Prostate gland (tissue), 2 donors: ENCODE results near the gene SLC24A3.

Experiments used
- CTCF ChIP-seq, 4 experiments: fragments of 200-600 bp in 2 of 4; fragments of 450-650 bp in 2 of 4; sonication (generic) in 2 of 4; IDR thresholded peaks; 1 replicate in 3 of 4; 2 replicates in 1 of 4; pipeline ENCODE4 v1.5.1; 2016 to 2019; ENCODE audit warnings: antibody characterized with exemption in 4 of 4, mild to moderate bottlenecking in 2 of 4, moderate library complexity in 2 of 4
- POLR2A ChIP-seq: fragments of 450-650 bp; IDR thresholded peaks from one replicate; pipeline ENCODE4 v1.6.1; 2016; ENCODE audit warnings: antibody characterized with exemption, mild to moderate bottlenecking
- POLR2AphosphoS5 ChIP-seq: sonication (generic); formaldehyde crosslinking; IDR thresholded peaks from one replicate; pipeline ENCODE4 v1.6.1; 2017; ENCODE audit warnings: antibody characterized with exemption

DNA sequence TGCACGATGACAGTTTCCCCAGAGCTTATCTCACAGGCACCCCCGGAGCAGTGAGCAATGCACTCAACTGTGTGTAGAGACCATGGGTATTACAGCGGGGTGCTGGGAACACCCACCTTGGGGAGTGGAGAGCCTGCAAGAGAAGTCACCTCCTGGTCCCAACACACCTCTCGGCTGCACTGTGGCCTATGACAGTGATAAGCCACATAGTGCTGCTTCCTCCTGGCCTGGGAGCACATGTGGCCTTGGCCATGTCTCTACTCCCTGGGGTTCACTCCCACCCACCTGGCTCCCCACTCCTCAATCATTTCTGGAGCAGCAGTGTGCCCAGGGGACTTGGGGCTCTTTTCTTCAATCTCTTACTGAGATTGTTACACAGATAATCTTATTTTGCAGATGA lies 77.0 kb downstream of the SLC24A3 start:
- TF ChIP-seq CTCF (IDR thresholded peaks at IDR 0.05) = no peak
- no peak for TF ChIP-seq POLR2AphosphoS5
- no peak for TF ChIP-seq POLR2A
